HCT116 (cell line): ENCODE results near the gene KCND3. TPM values are rescaled to one million over a fixed set of nuclear protein-coding genes. Genes with fewer than 3 reads are reported as not detected.

Source experiments
- ATAC-seq: fragments of 200-7000 bp; cut with Tn5 transposase; 2 replicates; pipeline ENCODE4 v1.9.1; 2020; ENCODE audit warnings: mild to moderate bottlenecking, moderate library complexity
- BruUV-seq: library from RNA; stranded (reverse); fragments of 400-500 nt; replicated peaks from 2 replicates; lab custom pipeline; 2021; lab: Mats Ljungman, UMichigan
- CTCF ChIA-PET: fragments of 300-600 bp; sonication (Branson Sonifier 250); formaldehyde crosslinking; loops from one replicate; lab custom pipeline; 2021; ENCODE audit warnings: antibody characterized with exemption; lab: Charles Lee
- POLR2A ChIA-PET: fragments of 300-600, 350-600 bp; sonication (Branson Sonifier 250); formaldehyde crosslinking; loops from one replicate; lab custom pipeline; 2021; ENCODE audit warnings: antibody characterized with exemption; lab: Charles Lee
- RAD21 ChIA-PET, 2 experiments: fragments of 300-600 bp; sonication (Branson Sonifier 250); formaldehyde crosslinking; loops; one replicate each; lab custom pipeline; 2023; ENCODE audit warnings: low total read pairs in 2 of 2; ENCODE audit not compliant: uncharacterized antibody in 2 of 2, unreplicated experiment in 2 of 2, low non-redundant PET in 1 of 2; lab: Charles Lee
- DNase-seq: peaks from one replicate; pipeline ENCODE4 v3.0.0-alpha.2; 2010; ENCODE audit warnings: low read depth, low spot score
- H2AFZ ChIP-seq: fragments of 200-600 bp; shearing (Covaris generic), sonication (generic); 2 replicates; pipeline ENCODE4 v1.6.1; 2017; ENCODE audit warnings: low read depth, mixed run types, mixed read lengths, antibody characterized with exemption, low read length; ENCODE audit not compliant: poor library complexity, severe bottlenecking
- H3K27ac ChIP-seq: 2 replicates; pipeline ENCODE4 v1.5.1; 2012; ENCODE audit warnings: low read depth, low read length
- H3K27me3 ChIP-seq: fragments of 200-600 bp; sonication (generic); 2 replicates; pipeline ENCODE4 v1.6.1; 2016; ENCODE audit warnings: mixed run types, low read length, mixed read lengths; ENCODE audit not compliant: insufficient read depth
- H3K36me3 ChIP-seq, 2 experiments: fragments of 200-500 bp in 1 of 2; fragments of 200-600 bp in 1 of 2; sonication (Bioruptor generic) in 1 of 2; sonication (generic) in 1 of 2; 2 replicates each; pipeline versions ENCODE4 v1.5.1 to v1.6.1; 2014 to 2016; ENCODE audit warnings: low read length in 2 of 2, inconsistent platforms in 1 of 2, mixed read lengths in 1 of 2, mixed run types in 1 of 2; ENCODE audit not compliant: insufficient read depth in 2 of 2, control insufficient read depth in 1 of 2
- H3K4me1 ChIP-seq, 2 experiments: fragments of 200-600 bp in 1 of 2; sonication (generic) in 1 of 2; 2 replicates each; pipeline versions ENCODE4 v1.5.1 to v1.6.1; 2012 to 2017; ENCODE audit warnings: low read length in 2 of 2, inconsistent platforms in 1 of 2, mild to moderate bottlenecking in 1 of 2, mixed read lengths in 1 of 2, mixed run types in 1 of 2, moderate library complexity in 1 of 2; ENCODE audit not compliant: insufficient read depth in 2 of 2, control insufficient read depth in 1 of 2
- H3K4me2 ChIP-seq: fragments of 200-600 bp; sonication (generic); 2 replicates; pipeline ENCODE4 v1.6.1; 2017; ENCODE audit warnings: mixed run types, low read length, mixed read lengths
- H3K4me3 ChIP-seq, 2 experiments: fragments of 200-600 bp in 1 of 2; sonication (generic) in 1 of 2; replicated peaks in 1 of 2; 2 replicates each; pipeline ENCODE4 v1.5.1; 2011 to 2016; ENCODE audit warnings: low read length in 2 of 2, control low read depth in 1 of 2, low read depth in 1 of 2, mild to moderate bottlenecking in 1 of 2, mixed read lengths in 1 of 2, mixed run types in 1 of 2
- H3K79me2 ChIP-seq: fragments of 200-600 bp; sonication (generic); 2 replicates; pipeline ENCODE4 v1.6.1; 2017; ENCODE audit warnings: mild to moderate bottlenecking, mixed run types, low read length, moderate library complexity, mixed read lengths; ENCODE audit not compliant: insufficient read depth
- H3K9ac ChIP-seq: fragments of 200-600 bp; sonication (generic); 2 replicates; pipeline ENCODE4 v1.6.1; 2016; ENCODE audit warnings: low read length, mixed read lengths
- H3K9me2 ChIP-seq: fragments of 200-600 bp; sonication (generic), shearing (Covaris generic); 2 replicates; pipeline ENCODE4 v1.6.1; 2017; ENCODE audit warnings: mixed run types, mild to moderate bottlenecking, moderate library complexity; ENCODE audit not compliant: insufficient read depth
- H3K9me3 ChIP-seq, 2 experiments: fragments of 200-500 bp in 1 of 2; fragments of 200-600 bp in 1 of 2; sonication (Bioruptor generic) in 1 of 2; sonication (generic) in 1 of 2; 2 replicates each; pipeline ENCODE4 v1.6.1; 2014 to 2017; ENCODE audit warnings: low read length in 2 of 2, mixed read lengths in 2 of 2, inconsistent platforms in 1 of 2, low read depth in 1 of 2, mild to moderate bottlenecking in 1 of 2, mixed run types in 1 of 2, moderate library complexity in 1 of 2; ENCODE audit not compliant: control insufficient read depth in 1 of 2, insufficient read depth in 1 of 2
- H4K20me1 ChIP-seq: fragments of 200-600 bp; sonication (generic), shearing (Covaris generic); 2 replicates; pipeline ENCODE4 v1.6.1; 2017; ENCODE audit warnings: mixed run types, mild to moderate bottlenecking, moderate library complexity; ENCODE audit not compliant: insufficient read depth
- CBX3 ChIP-seq: IDR thresholded peaks from 2 replicates; pipeline ENCODE4 v1.6.1; 2012; ENCODE audit warnings: low read depth
- EZH2phosphoT487 ChIP-seq: fragments of 200-600 bp; IDR thresholded peaks from 2 replicates; pipeline ENCODE4 v1.6.1; 2018; ENCODE audit warnings: antibody characterized with exemption, borderline replicate concordance
- POLR2AphosphoS5 ChIP-seq: IDR thresholded peaks from 2 replicates; pipeline ENCODE4 v1.6.1; 2011; ENCODE audit warnings: mild to moderate bottlenecking, low read depth, low read length, moderate library complexity
- SIN3A ChIP-seq: IDR thresholded peaks from 2 replicates; pipeline ENCODE4 v1.6.1; 2012; ENCODE audit warnings: low read depth
- SP1 ChIP-seq: IDR thresholded peaks from 2 replicates; pipeline ENCODE4 v1.6.1; 2012; ENCODE audit warnings: low read depth
- SRF ChIP-seq: IDR thresholded peaks from 2 replicates; pipeline ENCODE4 v1.6.1; 2012; ENCODE audit warnings: low read depth
- TCF7L2 ChIP-seq: IDR thresholded peaks from 2 replicates; pipeline ENCODE4 v1.7.0; 2011; ENCODE audit warnings: borderline replicate concordance, inconsistent platforms; ENCODE audit not compliant: insufficient read depth, insufficient read length; ENCODE audit errors: extremely low read depth
- ZNF274 ChIP-seq: fragments of 200-500 bp; sonication (Bioruptor generic); IDR thresholded peaks from 2 replicates; pipeline ENCODE4 v1.6.1; 2014; ENCODE audit warnings: mild to moderate bottlenecking, low read depth, low read length, inconsistent platforms
- intact Hi-C: fragments of 100-400 bp; cut with micrococcal nuclease; formaldehyde crosslinking; loops from 2 replicates; pipeline ENCODE4 v1.10.0; 2022
- total RNA-seq: library from RNA; stranded (reverse); gene quantifications from one replicate; pipeline ENCODE4 v1.2.1, GENCODE V29; 2021; ENCODE audit not compliant: unreplicated experiment
- TF ChIP-seq, protein P1 (sequence below): IDR thresholded peaks from 2 replicates; pipeline ENCODE4 v1.6.1; 2012
- TF ChIP-seq, protein P2 (sequence below): IDR thresholded peaks from 2 replicates; pipeline ENCODE4 v1.6.1; 2012; ENCODE audit warnings: low read depth

KCND3 gene
- total RNA-seq, 1 experiment from 2014 or later, result 0.44 TPM

DNA sequence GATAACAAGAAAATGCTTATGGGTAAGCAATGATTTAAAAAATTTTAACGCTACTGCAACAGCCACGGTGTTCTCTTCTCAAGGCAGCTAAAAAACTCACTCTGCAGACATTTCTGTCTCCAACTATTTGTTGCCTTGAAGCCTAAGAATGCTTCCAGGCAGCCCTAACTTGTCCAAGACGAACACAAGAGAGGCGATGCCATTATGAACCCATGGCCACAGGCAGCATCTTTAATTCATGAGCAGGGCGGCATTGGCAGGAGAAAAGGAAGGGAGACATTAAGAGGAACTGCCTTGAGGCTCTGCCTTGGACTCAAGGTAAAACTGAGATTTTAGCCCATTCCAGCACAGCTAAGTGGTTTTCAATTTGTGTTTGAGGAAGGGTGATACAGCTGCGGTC lies 67.5 kb downstream of the KCND3 start:
- H3K4me2 ChIP-seq, result no peak overlapping the region
- no peak overlapping the region for H3K4me3 ChIP-seq
- peaks cover 29% of the 10 kb centered on the region for H3K27me3 ChIP-seq
- H2AFZ ChIP-seq, result no peak overlapping the region
- POLR2A ChIA-PET, result no interaction called here
- DNase-seq (no peak), ATAC-seq (no peak)
- no peaks in the 10 kb centered on the region; a peak in 1 of 4 replicates for H3K4me1 ChIP-seq
- H3K27ac ChIP-seq, result no peak overlapping the region
- RAD21 ChIA-PET, result no interaction called here
- H3K36me3 ChIP-seq, result no peaks in the 10 kb centered on the region
- H3K79me2 ChIP-seq, result no peaks in the 10 kb centered on the region
- no peak overlapping the region for H3K9ac ChIP-seq
- H4K20me1 ChIP-seq, result no peaks in the 10 kb centered on the region
- H3K9me2 ChIP-seq, result no peaks in the 10 kb centered on the region
- no peaks in the 10 kb centered on the region for H3K9me3 ChIP-seq
- CTCF ChIA-PET, result no interaction called here
- intact Hi-C loops, result no loop called here
- no TSS peak for BruUV-seq
- TF ChIP-seq ZNF274 (no peak), SP1 (no peak), POLR2AphosphoS5 (no peak), SIN3A (no peak), EZH2phosphoT487 (no peak), SRF (no peak), TCF7L2 (no peak), CBX3 (no peak)
- TF ChIP-seq, protein P1, sequence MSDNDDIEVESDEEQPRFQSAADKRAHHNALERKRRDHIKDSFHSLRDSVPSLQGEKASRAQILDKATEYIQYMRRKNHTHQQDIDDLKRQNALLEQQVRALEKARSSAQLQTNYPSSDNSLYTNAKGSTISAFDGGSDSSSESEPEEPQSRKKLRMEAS, result no peak
- TF ChIP-seq, protein P2, sequence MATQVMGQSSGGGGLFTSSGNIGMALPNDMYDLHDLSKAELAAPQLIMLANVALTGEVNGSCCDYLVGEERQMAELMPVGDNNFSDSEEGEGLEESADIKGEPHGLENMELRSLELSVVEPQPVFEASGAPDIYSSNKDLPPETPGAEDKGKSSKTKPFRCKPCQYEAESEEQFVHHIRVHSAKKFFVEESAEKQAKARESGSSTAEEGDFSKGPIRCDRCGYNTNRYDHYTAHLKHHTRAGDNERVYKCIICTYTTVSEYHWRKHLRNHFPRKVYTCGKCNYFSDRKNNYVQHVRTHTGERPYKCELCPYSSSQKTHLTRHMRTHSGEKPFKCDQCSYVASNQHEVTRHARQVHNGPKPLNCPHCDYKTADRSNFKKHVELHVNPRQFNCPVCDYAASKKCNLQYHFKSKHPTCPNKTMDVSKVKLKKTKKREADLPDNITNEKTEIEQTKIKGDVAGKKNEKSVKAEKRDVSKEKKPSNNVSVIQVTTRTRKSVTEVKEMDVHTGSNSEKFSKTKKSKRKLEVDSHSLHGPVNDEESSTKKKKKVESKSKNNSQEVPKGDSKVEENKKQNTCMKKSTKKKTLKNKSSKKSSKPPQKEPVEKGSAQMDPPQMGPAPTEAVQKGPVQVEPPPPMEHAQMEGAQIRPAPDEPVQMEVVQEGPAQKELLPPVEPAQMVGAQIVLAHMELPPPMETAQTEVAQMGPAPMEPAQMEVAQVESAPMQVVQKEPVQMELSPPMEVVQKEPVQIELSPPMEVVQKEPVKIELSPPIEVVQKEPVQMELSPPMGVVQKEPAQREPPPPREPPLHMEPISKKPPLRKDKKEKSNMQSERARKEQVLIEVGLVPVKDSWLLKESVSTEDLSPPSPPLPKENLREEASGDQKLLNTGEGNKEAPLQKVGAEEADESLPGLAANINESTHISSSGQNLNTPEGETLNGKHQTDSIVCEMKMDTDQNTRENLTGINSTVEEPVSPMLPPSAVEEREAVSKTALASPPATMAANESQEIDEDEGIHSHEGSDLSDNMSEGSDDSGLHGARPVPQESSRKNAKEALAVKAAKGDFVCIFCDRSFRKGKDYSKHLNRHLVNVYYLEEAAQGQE, result no peak
